NOMO-1 treated with dmso at 0.1 percent for 144 hours (cell line): Measurements from ENCODE around the gene CRYBB1.
A peak's percentile ranks its signal among the peaks of the same experiment; 100 is the strongest.

Experiments
- DNase-seq: peaks from one replicate; lab custom pipeline; 2025; ENCODE audit not compliant: unreplicated experiment; lab: John Stamatoyannopoulos, UW

CRYBB1 gene

DNA sequence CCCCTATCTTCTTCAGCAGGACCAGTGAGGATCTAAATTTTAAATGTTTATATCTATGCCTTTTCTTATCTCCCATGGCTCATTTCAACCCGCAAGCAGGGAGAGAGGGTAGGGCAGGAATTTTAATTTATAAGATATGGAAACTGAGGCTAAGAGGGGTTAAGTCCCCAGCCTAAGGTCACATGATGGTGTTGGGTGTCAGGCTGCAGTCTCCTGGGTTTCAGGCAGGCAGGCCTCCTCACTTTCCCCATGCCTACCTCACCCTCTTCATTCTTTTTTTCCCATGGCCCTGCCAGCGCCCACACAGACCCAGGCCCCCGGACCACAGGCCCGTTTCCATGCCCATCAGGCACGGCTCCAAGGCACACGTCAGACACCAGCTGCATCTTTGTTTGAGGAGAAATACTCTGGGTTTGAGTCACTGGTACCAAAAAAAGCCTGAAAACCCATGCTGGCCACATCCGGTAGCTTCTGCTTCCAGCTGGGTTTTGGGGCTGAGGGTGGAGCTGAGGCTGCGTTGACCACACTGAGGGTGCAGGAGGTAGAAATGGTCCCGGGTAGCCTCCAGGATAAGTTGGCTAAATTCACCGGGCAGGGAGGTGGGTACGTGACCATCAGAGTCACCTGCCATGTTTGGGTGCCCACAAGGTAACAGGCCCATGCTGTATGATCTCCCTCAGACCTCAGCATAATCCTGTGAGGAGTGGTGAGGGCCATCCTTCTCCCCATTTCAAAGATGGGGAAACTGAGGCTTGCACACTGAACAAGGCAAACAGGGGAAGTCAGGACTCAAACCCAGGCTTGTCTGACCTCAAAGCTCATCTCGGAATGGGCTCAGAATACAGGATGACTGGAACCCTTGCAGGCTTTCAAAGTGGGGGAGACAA is 7.5 kb downstream of the CRYBB1 start:
- peak; percentile 6 for DNase-seq

- no peak for DNase-seq
These were observed 8.5 kb downstream of the CRYBB1 start for GRCh38 chr22:26609287-26609686.

DNA sequence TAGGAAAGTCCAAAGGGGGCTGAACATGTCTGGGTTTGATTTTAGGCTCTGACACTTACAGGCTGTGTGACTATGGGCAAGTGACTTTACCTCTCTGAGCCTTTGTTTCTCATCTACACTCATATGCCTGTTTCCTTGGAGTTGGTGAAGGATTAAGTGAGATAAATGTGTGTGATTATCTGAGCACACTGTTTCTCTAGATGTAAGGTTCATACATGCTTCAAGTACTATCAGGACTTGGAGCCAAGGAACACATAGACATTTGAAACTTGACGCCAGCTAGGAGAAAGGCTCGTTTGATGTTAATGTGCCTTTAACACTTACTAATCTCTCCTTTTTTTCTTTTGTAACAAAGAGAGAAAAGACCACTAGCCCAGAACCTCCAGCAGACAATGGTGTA is 9.7 kb downstream of the CRYBB1 start:
- no peak for DNase-seq

- DNase-seq: no peak
These were observed 11.2 kb downstream of the CRYBB1 start for GRCh38 chr22:26606611-26607010.

GRCh38 chr22:26604368-26604767 is 13.5 kb downstream of the CRYBB1 start:
- no peak for DNase-seq

- no peak for DNase-seq
These were observed 15.7 kb downstream of the CRYBB1 start for GRCh38 chr22:26602127-26602526.

DNA sequence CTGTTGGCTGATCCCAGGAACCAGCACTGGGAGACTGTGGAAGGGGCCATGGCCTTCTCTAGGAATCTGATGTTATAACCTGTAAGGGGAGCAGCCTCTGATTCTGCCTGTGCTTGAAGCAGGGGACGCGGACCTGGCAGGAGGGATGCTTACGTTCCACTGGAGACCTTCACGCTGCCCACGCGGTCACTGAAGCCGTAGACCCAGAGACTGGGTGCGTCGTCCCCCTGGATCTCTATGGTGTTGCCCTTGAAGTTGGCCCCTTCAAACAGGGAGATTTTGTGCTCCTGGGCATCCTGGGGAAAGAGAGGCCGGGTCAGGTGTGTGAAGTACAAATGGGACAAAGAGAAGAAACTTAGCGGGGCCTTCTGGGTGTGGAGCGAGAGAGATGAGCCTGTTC is 16.1 kb downstream of the CRYBB1 start:
- no peak for DNase-seq

DNA sequence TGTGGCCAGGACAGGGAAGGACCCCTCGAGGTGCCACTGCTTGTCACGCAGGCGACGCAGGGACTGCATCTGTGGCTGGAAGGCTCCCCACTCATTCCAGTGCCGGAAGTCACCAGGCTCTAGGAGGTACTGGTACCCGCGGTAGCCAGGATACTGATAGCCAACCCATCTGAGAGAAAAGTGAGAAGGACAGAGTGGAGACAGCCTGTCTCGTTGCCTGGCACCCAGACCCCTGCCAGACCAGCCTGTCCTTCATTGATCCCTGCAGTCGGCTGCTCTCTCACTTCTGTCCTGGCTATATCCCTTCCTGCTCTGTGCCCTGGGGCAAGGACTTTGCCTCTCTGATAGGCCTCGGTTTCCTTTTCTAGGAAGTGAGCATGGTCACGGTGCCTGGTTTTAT is 18.3 kb downstream of the CRYBB1 start:
- no peak for DNase-seq

- DNase-seq: no peak
These were observed 20.3 kb downstream of the CRYBB1 start for GRCh38 chr22:26597480-26597879.

- DNase-seq: no peak
These were observed 20.8 kb downstream of the CRYBB1 start for GRCh38 chr22:26597026-26597425.

DNA sequence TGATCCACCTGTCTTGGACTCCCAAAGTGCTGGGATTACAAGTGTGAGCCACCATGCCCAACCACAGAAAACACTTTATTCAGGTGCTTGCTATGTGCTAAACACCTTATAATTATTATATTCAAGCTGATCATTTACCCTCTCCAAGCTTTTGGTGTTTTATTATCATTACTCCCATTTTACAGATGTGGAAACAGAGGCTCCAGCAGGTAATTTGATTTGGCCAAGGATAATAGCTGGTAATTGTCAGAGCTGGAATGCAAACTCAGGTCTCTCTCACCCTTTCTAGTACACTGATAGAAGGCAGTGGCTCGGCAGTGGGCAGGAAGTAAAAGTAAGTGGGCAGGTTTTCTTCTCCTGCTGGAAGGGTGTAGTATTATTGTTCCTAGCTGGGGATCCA is 24.1 kb downstream of the CRYBB1 start:
- DNase-seq: no peak

- DNase-seq: no peak
These were observed 25.4 kb downstream of the CRYBB1 start for GRCh38 chr22:26592421-26592891.

DNA sequence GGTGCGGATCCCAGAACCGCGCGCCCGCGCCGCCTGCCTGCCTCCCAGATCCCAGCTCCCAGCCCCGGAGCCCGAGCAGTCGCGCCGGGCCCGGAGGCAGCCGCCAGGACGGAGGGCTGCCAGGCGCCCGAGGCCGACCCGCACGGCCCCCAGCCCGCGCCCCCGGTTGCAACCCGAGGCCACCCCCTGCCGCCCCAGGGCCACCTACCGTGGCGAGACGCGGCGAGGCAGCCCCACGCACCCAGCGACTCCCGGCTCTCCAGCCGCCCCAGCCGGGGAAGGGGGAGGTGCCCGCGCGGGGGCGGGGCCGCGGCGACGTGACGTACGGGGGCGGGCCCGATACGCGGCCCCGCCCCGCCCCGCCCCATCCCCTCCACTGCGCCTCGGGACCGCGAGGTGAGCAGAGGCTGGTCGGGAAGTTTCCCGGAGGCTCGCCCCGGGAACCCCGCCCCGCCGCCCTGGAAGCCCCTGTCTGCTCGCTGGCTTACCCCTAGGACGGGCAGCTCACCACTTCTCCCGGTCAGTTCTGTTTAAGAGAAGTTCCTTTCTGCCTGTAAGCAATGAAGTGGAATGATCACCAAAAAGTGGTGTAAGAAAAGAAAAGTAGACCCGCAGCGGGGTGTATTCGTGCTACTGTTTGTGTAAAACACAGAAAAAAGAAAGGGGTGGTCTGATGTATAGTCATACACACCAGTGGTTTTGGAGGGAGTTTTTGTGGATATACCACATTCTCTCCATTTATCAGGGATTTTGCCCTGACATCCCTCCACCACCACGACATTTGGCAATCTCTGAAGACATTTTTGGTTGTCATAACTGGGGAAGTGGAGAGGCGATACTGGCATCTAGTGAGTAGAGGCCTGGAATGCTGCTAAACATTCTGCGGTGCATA is 27.7 kb downstream of the CRYBB1 start, which contains the start of gene TPST2:
Gene TPST2 (minus strand): TSS at position 288 of the 892 bp plus-strand sequence. CDS start 48,502 bp downstream, outside the sequence.
- peak; percentile 59 for DNase-seq

DNA sequence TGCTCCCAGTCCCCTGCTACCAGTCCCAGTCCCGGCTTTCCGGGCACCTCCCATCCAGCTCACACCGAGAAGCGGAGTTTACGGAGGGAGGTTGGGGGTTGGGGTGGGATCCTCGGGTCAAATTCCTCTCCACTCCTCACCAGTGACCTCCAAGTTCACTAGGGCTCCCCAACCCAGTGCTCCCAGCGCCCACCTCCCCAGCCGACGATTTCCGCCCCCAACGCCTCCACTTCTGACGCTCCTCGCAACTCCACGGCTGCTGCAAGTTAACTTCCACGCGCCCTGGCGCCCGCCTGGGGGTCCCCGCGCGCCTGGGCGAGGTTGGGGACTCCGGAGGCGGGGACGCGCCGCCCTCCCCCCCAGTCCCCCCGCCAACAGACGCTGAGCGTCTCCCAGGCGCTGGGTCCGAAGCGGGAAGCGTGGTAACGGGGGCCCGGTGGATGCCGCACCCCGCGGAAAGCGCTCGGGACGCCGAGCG is 28.4 kb downstream of the CRYBB1 start:
- no peak for DNase-seq

DNA sequence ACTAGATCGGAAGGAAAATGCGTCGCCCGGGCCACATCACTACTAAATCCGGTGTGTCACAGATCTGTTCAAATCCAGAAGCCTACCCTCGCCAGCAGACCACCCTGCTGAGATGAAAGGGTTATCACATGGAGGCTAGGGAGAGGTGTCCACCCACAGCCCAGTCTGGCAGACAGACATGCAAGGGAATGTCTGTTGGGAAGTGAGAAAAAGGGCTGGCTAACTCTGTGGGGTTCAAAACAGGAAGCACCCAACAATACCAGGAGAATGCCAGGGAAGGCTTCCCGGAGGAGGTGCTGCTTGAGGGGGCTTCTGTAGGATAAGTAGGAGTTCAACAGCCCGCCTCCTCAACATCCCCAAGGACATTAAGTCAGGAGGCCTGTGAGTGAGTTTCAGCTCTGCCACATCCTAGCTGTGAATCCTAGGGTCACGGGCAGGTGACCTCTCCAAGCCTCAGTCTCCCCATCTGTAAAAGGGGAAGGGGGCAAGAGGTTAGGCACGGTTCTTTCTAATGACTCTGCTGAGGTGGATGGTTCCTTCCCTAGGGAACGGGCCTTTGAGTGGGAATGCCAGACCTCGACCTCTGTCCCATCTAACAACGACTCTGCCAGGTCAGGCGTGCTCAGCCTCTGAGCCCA is 29.0 kb downstream of the CRYBB1 start:
- no peak for DNase-seq

DNA sequence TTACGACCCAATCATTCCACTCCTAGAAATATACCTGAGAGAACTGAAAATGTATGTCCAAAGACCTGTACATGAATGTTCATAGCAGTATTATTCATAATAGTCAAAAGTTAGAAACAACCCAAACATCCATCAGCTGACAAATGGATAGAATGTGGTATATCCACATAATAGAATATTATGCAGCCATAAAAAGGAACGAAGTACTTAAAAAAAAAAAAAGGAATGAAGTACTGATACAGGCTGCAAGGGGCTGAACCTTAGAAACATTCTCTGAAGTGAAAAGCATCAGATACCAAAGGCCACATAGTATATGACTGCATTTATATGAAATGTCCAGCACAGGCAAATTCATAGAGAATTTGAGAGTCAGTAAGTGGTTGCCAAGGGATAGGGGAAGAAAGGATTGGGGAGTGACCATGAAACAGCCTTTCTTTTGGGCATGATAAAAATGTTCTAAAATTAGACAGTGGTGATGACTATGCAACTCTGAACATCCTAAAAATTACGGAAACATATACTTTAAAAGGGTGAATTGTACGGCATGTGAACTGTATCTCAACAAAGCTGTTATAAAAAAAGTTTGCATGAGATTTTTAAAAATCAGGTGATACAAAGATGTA is 29.7 kb downstream of the CRYBB1 start:
- DNase-seq: peak; percentile 72

- DNase-seq: no peak
These were observed 31.1 kb downstream of the CRYBB1 start for GRCh38 chr22:26586556-26587325.

DNA sequence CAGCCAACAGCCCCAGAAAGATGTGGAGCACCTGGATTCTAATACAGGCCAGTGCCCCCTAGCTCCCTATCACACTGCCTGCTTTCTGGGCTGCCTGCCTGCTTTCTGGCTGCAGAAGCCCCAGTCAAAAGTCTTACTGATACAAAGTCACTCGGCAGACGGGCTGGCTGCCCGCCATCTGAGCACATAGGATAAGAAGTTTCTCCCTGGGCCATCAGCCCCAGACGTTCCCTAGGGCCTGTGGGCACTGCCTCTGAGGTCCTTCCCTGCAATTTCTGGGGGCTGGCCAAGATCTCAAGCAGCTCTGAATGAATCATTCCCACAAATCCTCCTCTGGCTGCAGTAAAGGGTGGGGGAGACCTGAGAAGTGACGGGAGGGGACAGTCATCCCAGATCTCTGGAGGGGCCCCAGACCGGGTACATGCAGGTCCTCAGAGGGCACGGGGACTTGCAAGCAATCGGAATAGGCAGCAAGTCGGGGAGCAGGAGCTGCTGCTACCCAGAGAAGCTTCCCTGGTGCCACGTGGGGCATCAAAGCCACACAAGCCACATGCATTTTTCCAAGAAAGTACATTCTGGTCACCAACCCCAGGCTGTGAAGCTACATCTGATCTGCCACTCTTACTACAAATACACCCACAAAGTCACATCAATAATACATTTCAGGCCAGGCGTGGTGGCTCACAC is 32.6 kb downstream of the CRYBB1 start:
- DNase-seq: no peak

- no peak for DNase-seq
These were observed 33.8 kb downstream of the CRYBB1 start for GRCh38 chr22:26584010-26584409.
